Endothelial cell of umbilical vein (primary cell): ENCODE results near the gene PON3. TPM values are rescaled to one million over a fixed set of nuclear protein-coding genes. Genes with fewer than 3 reads are reported as not detected.

Experiments
- BruUV-seq: library from RNA; stranded (reverse); fragments of 400-500 nt; replicated peaks from 2 replicates; lab custom pipeline; 2021; lab: Mats Ljungman, UMichigan
- CTCF ChIA-PET: fragments of 300-600, 350-600 bp; sonication (Branson Sonifier 250); formaldehyde crosslinking; loops from one replicate; lab custom pipeline; 2021; ENCODE audit warnings: antibody characterized with exemption, inconsistent platforms; lab: Charles Lee
- POLR2A ChIA-PET: fragments of 300-600, 350-600 bp; sonication (Branson Sonifier 250); formaldehyde crosslinking; loops from one replicate; lab custom pipeline; 2021; ENCODE audit warnings: antibody characterized with exemption, inconsistent platforms; lab: Charles Lee
- DNase-seq: peaks from one replicate; pipeline ENCODE4 v3.0.0-alpha.2; 2011; ENCODE audit warnings: low read depth, low spot score
- FAIRE-seq: peaks from 2 replicates; lab custom pipeline; 2011; peaks lifted over from hg19 to GRCh38; lab: Jason Lieb, UNC
- H2AFZ ChIP-seq: 2 replicates; pipeline ENCODE4 v1.6.0; 2012; ENCODE audit warnings: low read depth, low read length, control low read depth, inconsistent platforms
- H3K27ac ChIP-seq: 2 replicates; pipeline ENCODE4 v1.5.1; 2011; ENCODE audit warnings: low read depth, mild to moderate bottlenecking, control low read depth, low read length, moderate library complexity; ENCODE audit not compliant: insufficient read depth
- H3K27me3 ChIP-seq, 2 experiments: 2 replicates each; pipeline versions ENCODE4 v1.6.0 to v1.6.1; 2011; ENCODE audit warnings: low read length in 2 of 2, mixed read lengths in 1 of 2; ENCODE audit not compliant: control insufficient read depth in 2 of 2, insufficient read depth in 2 of 2
- H3K36me3 ChIP-seq, 2 experiments: 2 replicates in 1 of 2; 3 replicates in 1 of 2; pipeline ENCODE4 v1.5.1; 2011; ENCODE audit warnings: low read length in 2 of 2, mild to moderate bottlenecking in 1 of 2, moderate library complexity in 1 of 2; ENCODE audit not compliant: control insufficient read depth in 2 of 2, insufficient read depth in 2 of 2; ENCODE audit errors: extremely low read depth in 1 of 2
- H3K4me1 ChIP-seq: 3 replicates; pipeline ENCODE4 v1.5.1; 2011; ENCODE audit warnings: mild to moderate bottlenecking, low read length; ENCODE audit not compliant: control insufficient read depth, insufficient read depth; ENCODE audit errors: extremely low read depth
- H3K4me2 ChIP-seq: 2 replicates; pipeline ENCODE4 v1.6.1; 2011; ENCODE audit warnings: low read length, control low read depth, mixed read lengths; ENCODE audit not compliant: insufficient read depth
- H3K4me3 ChIP-seq, 3 experiments: fragments of 200-600 bp in 1 of 3; sonication (generic), shearing (Covaris generic) in 1 of 3; replicated peaks in 1 of 3; 2 replicates each; pipeline ENCODE4 v1.5.1; 2011 to 2016; ENCODE audit warnings: control low read depth in 3 of 3, low read length in 3 of 3, mild to moderate bottlenecking in 2 of 3, inconsistent platforms in 1 of 3, low read depth in 1 of 3, moderate library complexity in 1 of 3; ENCODE audit not compliant: insufficient read depth in 1 of 3
- H3K79me2 ChIP-seq: 2 replicates; pipeline ENCODE4 v1.6.0; 2012; ENCODE audit warnings: low read length, inconsistent platforms; ENCODE audit not compliant: control insufficient read depth, insufficient read depth
- H3K9ac ChIP-seq: replicated peaks from 2 replicates; pipeline ENCODE3; 2011; ENCODE audit warnings: low read length, control low read depth; ENCODE audit not compliant: insufficient read depth; ENCODE audit errors: extremely low read depth
- H3K9me1 ChIP-seq: replicated peaks from 3 replicates; pipeline ENCODE4 v1.6.0; 2011; ENCODE audit warnings: mild to moderate bottlenecking, low read length; ENCODE audit not compliant: control insufficient read depth, insufficient read depth; ENCODE audit errors: extremely low read depth
- H3K9me3 ChIP-seq: replicated peaks from 2 replicates; pipeline ENCODE4 v1.5.1; 2012; ENCODE audit warnings: low read length, inconsistent platforms; ENCODE audit not compliant: control insufficient read depth, insufficient read depth
- H4K20me1 ChIP-seq: replicated peaks from 2 replicates; pipeline ENCODE3; 2011; ENCODE audit warnings: mild to moderate bottlenecking, low read length; ENCODE audit not compliant: control insufficient read depth, insufficient read depth; ENCODE audit errors: extremely low read depth
- EZH2 ChIP-seq: IDR thresholded peaks from 2 replicates; pipeline ENCODE4 v1.6.1; 2012; ENCODE audit warnings: borderline replicate concordance, low read depth, mild to moderate bottlenecking, moderate library complexity, low read length, inconsistent platforms; ENCODE audit not compliant: severe bottlenecking
- FOS ChIP-seq: IDR thresholded peaks from 2 replicates; pipeline ENCODE4 v1.6.1; 2011; ENCODE audit warnings: mild to moderate bottlenecking, low read length, moderate library complexity, borderline replicate concordance; ENCODE audit not compliant: insufficient read depth
- GATA2 ChIP-seq: IDR thresholded peaks from 2 replicates; pipeline ENCODE4 v1.7.0; 2011; ENCODE audit warnings: low read depth, mild to moderate bottlenecking, moderate library complexity, mixed read lengths, low read length; ENCODE audit not compliant: insufficient read length, insufficient read depth
- JUN ChIP-seq: IDR thresholded peaks from 2 replicates; pipeline ENCODE4 v1.6.1; 2011; ENCODE audit warnings: borderline replicate concordance, low read depth; ENCODE audit not compliant: insufficient read length, insufficient read depth
- POLR2A ChIP-seq: IDR thresholded peaks from 2 replicates; pipeline ENCODE4 v1.6.1; 2012; ENCODE audit warnings: low read depth, mild to moderate bottlenecking, control low read depth, low read length
- POLR2AphosphoS5 ChIP-seq: IDR thresholded peaks from 2 replicates; pipeline ENCODE4 v1.6.1; 2012; ENCODE audit warnings: low read depth, mild to moderate bottlenecking, control low read depth, low read length, moderate library complexity; ENCODE audit not compliant: insufficient read depth
- dilution Hi-C: fragments of 300-500 bp; cut with MboI; formaldehyde crosslinking; loops from one replicate; pipeline ENCODE4 v1.15.0; 2019; ENCODE audit warnings: low sequenced_read_pairs; ENCODE audit not compliant: extremely low pct_ligation_motif_present
- intact Hi-C: fragments of 100-400 bp; cut with micrococcal nuclease; formaldehyde crosslinking; loops from one replicate; pipeline ENCODE4 v1.10.0; 2022
- polyA plus RNA-seq, 4 experiments: library from polyadenylated mRNA; depleted of rRNA in 3 of 4; stranded (reverse) in 3 of 4; unstranded in 1 of 4; fragments of >200 nt; gene quantifications; 2 replicates each; pipeline versions ENCODE4 v1.2.1 to v1.2.3, GENCODE V29; 2011 to 2012; ENCODE audit warnings: missing spikeins in 1 of 4
- total RNA-seq: library from RNA; stranded (reverse); gene quantifications from 2 replicates; pipeline ENCODE4 v1.2.3, GENCODE V29; 2021
- TF ChIP-seq, protein P1 (sequence below), 2 donors: IDR thresholded peaks; 1 replicate in 1 of 2; 2 replicates in 1 of 2; pipeline ENCODE4 v1.5.1; 2011; ENCODE audit warnings: low read length in 2 of 2, mild to moderate bottlenecking in 2 of 2, moderate library complexity in 2 of 2, control low read depth in 1 of 2, inconsistent platforms in 1 of 2, low read depth in 1 of 2; ENCODE audit not compliant: insufficient read depth in 1 of 2; ENCODE audit errors: extremely low read depth in 1 of 2

PON3 gene
- total and polyA plus RNA-seq, 2 donors (not counting 3 experiments of a cell fraction or from before 2014, with no cell fraction given) = 0.83 to 3.4 TPM

DNA sequence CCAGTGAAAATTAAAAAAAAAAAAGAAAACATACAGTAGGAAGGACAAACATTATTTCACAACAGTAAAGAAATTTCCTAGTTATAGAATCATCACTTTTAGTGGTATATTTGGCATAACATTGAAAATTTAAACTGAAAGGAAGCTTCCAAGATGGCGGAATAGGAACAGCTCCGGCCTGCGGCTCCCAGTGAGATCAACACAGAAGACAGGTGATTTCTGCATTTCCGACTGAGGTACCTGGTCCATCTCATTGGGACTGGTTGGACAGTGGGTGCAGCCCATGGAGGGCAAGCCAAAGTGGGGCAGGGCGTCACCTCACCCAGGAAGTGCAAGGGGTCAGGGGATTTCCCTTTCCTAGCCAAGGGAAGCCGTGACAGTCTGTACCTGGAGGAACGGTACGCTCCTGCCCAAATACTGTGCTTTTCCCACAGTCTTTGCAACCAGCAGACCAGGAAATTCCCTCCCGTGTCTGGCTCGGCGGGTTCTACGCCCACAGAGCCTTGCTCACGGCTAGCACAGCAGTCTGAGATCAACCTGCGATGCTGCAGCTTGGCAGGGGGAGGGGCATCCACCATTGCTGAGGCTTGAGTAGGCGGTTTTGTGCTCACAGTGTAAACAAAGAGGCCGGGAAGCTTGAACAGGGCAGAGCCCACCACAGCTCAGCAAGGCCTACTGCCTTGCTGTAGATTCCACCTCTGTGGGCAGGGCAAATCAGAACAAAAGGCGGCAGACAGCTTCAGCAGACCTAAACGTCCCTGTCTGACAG lies 19.4 kb downstream of the PON3 start:
- H3K4me1 ChIP-seq = no peaks in the 10 kb centered on the region
- no peak for DNase-seq
- intact Hi-C loops = no loop called here
- no peak overlapping the region for H3K4me3 ChIP-seq
- dilution Hi-C loops = no loop called here
- no peak overlapping the region for H2AFZ ChIP-seq
- ChIA-PET CTCF (interaction anchor here (1.0 kb wide), 1 partner anchor 100 kb away, joined by 3 read pairs; no protein-coding TSS in a partner anchor), POLR2A (no interaction called here)
- no peak for FAIRE-seq
- no peaks in the 10 kb centered on the region for H3K36me3 ChIP-seq
- H4K20me1 ChIP-seq = no peaks in the 10 kb centered on the region
- no peaks in the 10 kb centered on the region for H3K79me2 ChIP-seq
- no TSS peak for BruUV-seq
- TF ChIP-seq POLR2AphosphoS5 (no peak), JUN (no peak), FOS (no peak), GATA2 (no peak), POLR2A (no peak), EZH2 (no peak)
- TF ChIP-seq, protein P1, sequence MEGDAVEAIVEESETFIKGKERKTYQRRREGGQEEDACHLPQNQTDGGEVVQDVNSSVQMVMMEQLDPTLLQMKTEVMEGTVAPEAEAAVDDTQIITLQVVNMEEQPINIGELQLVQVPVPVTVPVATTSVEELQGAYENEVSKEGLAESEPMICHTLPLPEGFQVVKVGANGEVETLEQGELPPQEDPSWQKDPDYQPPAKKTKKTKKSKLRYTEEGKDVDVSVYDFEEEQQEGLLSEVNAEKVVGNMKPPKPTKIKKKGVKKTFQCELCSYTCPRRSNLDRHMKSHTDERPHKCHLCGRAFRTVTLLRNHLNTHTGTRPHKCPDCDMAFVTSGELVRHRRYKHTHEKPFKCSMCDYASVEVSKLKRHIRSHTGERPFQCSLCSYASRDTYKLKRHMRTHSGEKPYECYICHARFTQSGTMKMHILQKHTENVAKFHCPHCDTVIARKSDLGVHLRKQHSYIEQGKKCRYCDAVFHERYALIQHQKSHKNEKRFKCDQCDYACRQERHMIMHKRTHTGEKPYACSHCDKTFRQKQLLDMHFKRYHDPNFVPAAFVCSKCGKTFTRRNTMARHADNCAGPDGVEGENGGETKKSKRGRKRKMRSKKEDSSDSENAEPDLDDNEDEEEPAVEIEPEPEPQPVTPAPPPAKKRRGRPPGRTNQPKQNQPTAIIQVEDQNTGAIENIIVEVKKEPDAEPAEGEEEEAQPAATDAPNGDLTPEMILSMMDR (IDR thresholded peaks at IDR 0.05; ENCODE audit: extremely low read depth in 1 of 2, insufficient read depth in 1 of 2, low read depth in 1 of 2, low read length in 2 of 2) = no peak
- no peaks in the 10 kb centered on the region for H3K27me3 ChIP-seq
- no peak overlapping the region for H3K4me2 ChIP-seq
- no peaks in the 10 kb centered on the region for H3K9me3 ChIP-seq
- no peak overlapping the region for H3K9ac ChIP-seq
- H3K9me1 ChIP-seq = no peaks in the 10 kb centered on the region
- no peak overlapping the region for H3K27ac ChIP-seq
